ENCODE data around the gene APOO.

- no peak for TF ChIP-seq POLR2A (IDR thresholded peaks at IDR 0.05)
- TF ChIP-seq CTCF (IDR thresholded peaks at IDR 0.05), result no peak
These were observed 103.2 kb downstream of the APOO start for GRCh38 chrX:23804578-23804977.
